Activated CD4-positive, alpha-beta T cell treated with anti-CD3 and anti-CD28 coated beads, Interleukin-2, amount 50 U/mL, for 16 hours (primary cell): ENCODE measurements around the gene CACNA2D3.

Experiments used
- DNase-seq: peaks from one replicate; pipeline ENCODE4 v3.0.0-alpha.2; 2020

CACNA2D3 gene

DNA sequence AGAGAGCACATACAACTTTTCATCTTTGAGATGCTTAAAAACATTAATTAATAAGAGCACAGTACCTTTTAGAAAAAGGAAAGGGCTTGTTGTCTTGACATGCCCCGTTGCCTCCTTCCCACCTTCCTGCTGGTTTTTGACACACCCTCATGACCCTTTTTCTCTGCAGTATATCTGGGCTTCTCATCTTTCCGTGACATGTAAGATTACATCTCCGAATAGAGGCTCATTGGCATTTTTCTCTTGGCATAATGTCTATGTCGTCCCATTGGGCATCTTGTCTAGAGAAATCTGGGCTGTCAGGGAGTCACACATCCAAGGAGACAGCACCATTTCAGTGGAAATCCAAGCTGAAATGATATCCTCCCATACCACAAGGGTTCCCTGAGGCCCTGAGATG lies 741.4 kb downstream of the CACNA2D3 start:
- DNase-seq, result no peak

DNA sequence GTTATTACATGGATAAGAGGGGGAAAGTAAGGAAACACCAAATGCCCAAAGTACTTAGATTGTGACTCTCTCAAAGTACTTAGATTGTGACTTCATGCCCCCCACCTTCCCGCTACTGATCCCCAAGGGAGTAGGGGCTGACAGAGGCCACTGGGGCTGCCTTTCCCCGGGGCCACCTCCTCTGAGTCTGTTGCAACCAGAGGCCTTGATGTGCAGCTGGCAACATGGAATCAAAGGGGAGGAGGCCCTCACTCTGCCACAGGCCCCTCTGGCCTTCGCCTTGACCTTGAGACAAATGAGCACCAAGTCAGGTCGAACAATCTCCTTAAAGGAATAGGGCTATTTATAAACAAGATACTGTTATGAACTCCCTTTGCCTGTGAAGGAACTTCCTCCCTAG lies 743.0 kb downstream of the CACNA2D3 start:
- no peak for DNase-seq

DNA sequence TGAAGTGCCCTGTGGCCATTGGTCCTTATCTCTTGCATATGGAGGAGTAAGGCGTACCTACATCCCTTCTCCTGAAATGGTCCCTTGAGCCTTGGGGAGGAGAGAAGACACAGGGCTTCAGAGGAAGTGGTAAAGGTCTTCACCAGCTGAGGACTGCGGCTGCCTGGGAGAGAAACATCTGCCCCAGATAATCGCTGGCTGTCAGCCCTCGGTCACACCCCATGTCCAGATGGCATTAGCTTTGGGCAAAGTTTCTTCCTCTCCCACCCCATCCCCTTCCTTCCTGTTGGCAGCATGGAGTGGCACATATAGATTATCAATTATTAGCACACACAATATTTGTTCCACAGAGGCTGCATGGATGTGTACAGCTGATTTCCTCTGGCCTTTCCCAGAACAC lies 743.9 kb downstream of the CACNA2D3 start:
- no peak for DNase-seq

DNA sequence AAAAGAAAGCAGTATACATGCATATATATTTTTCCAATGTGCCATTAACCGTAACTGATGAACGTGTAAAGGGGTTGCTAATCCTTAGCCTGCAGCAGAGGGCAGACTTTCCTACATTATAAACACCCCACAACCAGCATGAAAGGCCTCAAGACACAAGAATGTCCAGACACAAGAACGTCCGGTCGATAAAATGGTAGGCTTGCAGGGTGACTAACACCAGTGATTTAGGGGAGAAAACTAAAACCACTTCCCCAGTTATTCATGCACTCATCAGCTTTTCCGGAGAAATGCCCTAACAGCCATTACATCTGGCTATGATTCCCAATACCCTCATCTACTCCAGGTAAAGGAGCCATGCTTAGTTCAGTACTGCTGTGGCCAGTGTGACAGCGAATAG lies 748.1 kb downstream of the CACNA2D3 start:
- no peak for DNase-seq

DNA sequence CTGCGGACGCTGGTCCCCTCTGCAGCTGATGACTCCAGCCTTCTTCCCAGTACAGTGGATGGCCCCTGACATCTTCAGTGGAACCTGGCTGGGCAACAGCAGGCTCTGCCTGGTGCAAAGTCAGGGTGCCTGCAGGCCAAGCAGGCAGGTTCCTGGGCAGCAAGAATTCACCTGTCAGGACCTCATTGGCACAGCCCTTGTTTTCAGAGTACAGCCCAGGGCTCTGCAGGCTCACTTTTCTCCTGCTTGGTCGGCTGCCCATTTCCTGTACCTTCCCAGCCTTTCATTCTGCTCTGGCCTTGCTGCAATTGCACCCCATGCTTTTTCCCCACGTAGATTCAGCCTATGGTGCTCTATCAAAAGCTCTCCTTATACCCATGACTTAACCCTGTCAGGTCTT lies 749.5 kb downstream of the CACNA2D3 start:
- no peak for DNase-seq

DNA sequence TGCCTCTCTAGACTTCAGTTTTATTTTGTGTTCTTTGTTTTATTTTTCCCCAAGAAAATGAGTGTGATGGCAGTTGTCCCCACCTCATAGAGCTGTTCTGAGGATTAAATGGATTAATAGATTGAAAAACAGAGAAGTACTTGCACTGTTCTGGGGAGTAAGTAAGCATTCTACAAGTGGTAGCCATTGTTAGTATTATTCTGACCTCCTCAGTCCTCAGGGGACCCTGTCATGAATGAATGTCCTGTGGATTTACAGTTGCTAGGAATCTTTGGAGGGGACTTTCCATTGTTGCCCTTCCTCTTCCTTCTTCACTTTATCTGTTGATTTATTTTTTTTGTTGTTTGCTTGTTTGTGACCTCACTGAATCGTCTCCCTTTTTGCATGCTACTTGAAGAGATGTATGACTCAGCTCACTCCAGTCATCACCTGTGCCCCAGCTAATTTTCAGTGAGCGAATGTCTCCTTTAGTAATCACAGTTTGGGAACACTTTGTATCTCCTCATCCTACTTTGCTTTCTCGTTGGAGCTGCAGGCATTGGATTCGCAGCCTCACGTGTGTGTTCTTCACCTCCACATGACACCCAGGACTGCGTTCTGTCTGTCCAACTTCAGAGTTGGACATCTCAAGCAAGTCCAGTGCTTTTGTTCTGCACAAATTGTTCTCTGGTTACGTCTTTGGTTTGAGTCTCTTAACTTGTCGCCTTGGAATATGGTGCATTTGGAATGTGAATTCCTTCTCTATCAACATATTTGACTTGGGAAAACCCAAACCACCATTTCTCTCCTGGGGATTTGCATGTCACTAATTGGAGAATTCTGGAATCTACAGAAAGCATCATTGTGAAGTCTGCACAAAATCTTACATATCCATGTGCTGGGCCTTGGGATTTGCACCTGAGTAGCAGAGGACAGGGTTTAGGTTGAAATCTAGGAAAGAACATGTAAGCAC lies 751.0 kb downstream of the CACNA2D3 start:
- no peak for DNase-seq

DNA sequence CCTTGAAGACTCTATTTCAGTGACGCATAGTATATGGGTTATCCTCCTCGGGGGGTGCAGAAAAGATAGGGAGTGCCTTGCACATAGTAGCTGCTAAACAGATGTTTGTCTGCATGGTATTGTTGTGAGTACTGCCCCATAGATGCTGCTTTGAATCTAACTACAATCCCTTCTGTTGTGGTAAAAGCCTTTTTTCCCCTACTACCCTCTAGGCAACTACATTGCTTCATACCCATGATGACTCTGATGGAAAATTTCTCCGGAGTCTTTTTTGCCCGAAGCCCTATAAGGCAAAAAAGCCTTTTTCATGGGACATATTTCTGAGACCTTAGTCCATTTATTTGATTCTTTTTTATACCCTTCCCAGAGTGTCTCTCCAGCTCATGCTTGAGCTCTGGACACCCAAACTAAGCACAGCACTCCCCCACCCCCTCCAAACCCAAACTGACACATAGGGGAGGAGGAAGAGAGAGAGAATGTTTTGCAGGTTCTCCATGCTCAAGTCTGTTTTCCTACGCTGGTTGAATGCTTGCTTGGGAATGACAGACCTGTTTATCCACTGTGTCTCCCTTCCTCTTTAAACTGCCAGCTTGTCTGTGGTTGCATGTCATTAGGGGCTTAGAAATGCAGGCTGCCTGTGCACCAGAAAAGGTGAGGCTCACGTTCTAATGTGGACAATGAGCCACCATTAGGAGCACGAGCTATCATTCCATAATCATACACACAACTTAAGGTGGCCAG lies 752.6 kb downstream of the CACNA2D3 start:
- no peak for DNase-seq

DNA sequence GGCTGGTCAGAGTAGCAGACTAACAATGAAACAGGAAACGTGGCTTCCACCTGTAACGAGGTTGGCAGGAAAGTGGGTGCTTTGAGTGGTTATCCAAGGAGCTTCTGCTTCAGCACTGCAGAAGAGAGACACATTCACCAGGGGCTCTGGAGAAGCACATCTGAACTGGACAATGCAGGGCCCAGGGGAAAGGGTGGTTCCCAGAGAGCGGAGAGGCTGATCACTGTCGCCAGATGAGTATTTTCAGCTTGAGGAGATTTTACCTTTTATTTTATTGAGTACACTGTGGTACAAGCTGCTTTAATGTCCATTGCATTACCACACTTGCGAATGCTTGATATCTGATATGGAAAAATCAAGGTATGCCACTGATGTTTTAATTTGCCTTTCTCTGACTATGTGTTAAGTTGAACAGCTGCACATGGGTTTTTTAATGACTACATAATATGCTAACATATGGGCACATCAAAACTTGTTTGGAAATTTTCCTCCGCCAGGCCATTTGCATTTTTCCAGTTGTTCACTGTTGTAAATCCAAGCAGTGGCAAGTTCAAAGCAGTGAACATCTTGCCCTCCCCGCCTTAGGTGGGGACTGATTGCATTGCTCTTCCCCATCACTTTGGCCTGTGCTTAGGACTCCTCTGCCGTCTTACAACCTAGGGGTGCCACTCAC lies 753.4 kb downstream of the CACNA2D3 start:
- DNase-seq, result no peak

DNA sequence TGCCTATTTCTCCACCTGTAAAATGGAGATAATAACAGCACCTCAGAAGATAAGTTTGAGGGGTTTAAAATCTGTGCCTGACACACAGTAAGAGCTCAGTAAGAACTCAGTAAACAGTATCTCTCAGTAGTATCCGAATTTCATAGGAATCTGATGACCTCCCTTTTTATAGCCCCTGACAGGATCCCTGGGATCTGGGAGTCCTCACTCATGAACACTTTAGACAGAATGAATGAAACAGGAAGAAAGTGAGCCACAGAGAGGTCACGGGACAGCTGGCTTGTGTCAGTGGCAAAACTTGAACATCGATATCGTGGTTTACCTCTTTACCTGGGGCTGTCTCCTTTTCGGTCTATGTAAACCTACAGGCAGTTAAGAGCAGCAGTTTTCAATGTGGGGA lies 754.3 kb downstream of the CACNA2D3 start:
- no peak for DNase-seq

DNA sequence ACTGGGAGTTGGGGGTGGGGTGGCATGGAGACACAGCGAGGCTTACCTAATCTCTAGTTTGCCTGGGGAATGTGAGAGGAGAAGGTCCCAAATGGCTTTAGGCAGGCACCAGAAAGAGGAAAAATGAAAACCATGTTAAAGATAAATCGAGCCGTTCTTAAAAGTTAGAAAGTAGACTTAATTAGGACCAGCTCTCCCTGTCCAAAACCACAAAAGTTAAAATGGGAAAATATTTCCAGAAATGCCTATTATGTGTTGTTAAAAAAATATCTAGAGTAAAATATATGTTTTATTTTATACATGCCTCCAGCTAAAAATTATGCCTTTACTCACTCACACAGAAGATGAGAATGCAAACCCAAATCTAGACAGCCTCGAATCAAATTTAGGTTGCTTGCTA lies 755.4 kb downstream of the CACNA2D3 start:
- no peak for DNase-seq

DNA sequence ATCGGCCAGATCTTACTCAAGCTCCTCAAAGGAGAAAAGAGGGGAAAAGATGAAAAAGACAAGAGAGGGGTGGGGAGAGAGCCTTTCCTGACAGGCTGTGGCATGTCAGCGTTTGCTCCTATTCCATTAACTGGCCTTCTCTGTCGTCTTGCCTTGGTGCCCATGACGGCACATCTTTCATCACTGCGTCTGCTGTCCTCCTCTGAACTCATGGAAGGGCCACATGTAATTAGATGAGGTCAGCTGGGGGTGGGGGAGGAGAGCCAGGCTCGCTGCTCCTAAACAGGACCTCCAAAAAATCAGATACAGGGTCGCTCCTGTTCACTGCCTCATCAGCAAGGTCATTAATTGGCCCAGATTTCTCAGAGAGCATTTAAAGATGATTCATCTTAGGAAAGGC lies 755.8 kb downstream of the CACNA2D3 start:
- no peak for DNase-seq

DNA sequence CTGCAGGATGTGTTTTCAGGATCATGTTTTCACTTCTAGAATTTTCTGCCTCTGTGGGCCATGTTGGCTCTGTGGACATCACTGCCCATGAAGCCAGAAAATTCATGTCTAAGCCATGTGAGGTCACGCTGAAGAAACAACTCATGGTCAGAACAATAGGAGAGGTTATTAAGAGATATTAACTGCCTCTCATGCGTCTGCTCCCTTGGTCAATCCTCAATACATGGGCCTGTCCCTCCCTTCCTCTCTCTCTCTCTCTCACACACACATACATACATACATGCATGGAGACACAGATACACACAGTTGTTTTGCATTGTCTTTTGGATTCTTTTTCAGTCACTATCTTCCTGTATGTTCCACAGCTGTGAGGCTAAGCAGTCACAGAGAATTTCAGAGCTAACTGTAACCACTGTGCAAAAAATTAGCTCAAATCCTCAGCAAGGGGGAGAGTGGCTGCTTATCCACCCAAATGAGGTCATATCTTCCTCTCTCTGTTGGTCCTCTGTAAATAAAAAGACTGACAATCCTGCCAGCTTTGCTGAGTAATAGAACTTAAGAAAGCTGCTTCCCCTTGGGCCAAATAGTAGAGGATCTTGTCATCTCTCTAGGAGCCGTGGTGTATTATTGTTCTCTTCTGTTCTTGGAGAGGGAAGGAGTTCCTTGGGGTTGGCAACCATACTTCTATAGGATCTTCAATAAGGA lies 759.9 kb downstream of the CACNA2D3 start:
- DNase-seq, result no peak

DNA sequence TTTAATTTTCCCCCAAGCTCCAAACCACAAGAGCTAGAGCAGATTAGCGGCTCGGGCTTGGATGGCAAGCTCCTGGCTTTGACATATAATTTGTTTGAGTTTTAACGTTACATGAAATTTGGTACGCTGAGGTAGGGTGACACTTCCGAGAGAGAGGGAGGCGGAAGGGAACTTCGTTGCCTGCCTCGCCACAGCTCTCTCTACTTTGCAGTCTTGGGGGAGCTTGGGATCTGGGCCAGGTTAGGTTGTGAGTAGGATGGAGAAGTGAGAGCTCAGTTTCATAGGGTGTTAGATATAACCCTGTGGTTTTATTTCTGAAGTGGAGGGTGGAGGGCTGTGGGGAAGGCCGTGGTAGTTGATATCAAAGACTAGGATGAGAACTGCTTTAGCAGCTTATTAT lies 765.8 kb downstream of the CACNA2D3 start:
- DNase-seq, result no peak

DNA sequence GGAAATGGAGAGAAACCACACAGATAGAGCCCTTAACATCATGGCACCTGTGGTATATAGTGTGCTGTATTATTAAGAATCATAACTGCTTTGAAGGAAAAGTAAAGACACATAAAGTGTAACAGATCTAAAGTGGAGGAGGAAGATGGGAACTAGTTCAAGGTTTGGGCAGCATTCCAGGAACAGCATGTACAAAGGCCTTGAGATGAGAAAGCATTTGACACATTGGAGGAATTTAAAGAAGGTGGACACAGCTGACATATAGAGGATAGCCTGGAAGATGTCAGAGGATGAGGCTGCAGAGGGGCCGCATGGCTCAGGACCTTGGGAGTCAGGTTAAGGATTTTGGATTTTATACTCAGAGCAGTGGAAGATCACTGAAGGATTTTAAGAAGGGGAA lies 766.5 kb downstream of the CACNA2D3 start:
- no peak for DNase-seq

DNA sequence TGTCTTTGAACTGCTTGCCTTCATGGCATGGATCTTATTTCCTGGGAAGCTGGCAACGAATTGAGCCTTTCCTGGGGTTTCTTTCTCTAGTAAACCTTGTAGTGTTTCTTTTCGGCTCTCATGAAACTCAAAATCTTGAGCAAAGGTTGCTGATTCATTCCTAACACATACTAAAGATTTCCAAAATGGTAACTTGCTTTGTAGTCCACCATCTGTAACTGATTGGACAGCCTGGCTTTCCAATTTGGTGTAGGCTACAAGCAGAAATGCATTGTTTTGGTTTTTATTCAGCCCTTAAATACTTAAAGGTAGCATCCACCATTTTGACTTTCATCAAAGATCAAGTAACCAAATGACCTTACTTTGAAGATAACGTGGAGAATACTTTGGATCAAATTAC lies 767.4 kb downstream of the CACNA2D3 start:
- DNase-seq, result no peak

DNA sequence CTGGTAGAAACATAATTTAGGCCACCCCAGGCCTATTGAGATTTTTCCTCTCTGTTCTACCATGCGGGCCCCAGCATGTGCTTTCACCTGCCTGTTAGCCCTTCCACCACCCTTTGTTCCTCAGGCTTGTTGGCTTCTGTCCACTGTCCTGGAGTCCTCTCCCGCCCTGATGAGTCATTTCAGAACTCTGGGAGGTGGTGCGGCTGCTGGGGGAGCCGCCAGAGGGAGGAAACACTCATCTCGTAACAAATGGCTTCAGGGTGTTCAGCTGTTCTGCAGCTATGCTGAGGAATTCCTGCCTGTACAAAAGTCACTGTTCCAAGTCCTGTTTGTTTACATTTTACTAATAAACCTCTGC lies 769.2 kb downstream of the CACNA2D3 start:
- DNase-seq, result no peak

DNA sequence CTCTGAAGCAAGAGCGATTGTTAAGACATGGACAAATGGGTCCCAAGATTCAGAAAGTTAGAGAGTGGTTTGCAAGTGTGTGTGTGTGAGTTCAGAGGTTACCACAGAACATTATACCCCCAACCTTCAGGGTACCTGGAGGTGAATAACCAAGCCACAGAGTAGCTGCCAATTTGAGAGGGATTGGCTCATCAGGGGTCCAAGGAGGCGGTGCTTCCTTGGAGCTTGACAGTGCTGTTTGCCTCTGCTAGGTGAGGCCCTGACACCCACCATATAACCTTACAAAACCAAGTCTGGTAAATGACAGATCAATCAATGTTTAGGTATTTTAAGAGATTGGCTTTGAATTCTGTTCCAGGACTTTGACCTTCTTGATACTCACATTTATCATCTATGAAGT lies 769.8 kb downstream of the CACNA2D3 start:
- no peak for DNase-seq

DNA sequence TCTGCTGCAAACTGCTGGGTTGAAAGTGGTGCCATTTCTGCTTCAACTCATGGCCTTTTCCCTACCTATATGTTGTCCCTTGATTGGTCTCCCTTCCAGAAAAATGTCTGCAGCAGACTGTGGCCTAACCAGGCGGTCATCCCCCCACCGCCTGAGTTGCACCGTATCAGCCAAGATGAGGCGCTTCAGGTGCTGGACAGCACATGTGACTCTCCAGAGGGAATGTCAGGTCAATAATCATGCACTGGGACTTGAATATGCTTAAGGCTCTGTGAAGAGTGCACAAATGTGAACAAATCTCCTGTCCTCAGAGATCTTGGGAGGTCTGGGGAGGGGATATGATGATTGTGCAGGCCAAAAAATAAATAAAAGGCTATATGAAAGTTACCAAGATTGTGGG lies 773.3 kb downstream of the CACNA2D3 start:
- no peak for DNase-seq

DNA sequence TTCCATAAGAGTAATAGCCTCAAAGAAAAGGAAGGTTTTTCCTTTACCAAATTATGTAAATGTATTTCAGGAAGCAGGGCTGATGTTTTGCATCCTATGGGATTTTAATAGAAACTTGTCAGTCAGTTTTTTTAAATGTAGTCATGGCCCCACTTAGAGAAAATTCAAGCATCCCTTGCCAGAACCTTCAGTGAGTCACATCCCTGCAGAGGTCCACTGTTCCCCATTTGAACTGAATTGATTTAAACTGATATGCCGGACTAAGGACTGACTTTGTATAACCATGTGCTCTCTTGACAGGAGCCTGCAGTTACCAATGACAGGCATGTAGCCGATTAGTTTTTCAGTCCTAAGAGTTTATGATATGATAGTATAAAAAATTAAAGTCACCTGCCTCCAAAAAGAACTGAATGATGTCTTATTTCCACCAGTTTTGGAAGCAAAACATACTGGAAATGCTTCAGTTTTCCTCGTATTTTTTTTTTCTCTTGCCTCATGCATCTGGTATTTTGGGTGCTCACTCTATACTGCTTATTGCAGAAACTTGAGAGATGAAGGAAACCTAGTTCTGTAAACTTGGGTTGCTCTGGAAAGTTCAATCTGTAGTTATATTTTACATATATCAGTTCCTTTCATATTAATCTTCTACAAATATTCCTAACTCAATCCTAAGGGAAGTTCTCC lies 774.8 kb downstream of the CACNA2D3 start:
- DNase-seq, result no peak

DNA sequence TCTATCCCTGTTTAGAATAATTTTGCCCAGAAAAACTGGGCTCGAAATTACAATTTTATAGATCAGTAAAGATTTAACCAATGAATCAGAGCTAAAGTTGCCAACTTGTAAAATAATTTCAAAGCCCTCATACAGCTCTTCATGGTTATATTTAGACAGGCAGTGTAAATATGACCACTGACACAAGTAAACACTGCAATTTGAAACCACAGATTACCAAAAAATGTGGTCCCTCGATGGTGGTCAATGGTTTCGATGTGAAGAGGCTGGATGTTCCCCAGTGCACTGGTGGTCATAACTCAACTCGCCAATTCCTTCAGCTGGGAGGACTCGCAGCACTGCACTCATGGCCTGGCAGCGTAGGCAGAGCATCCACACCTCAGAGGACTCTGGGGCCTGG lies 776.9 kb downstream of the CACNA2D3 start:
- no peak for DNase-seq

DNA sequence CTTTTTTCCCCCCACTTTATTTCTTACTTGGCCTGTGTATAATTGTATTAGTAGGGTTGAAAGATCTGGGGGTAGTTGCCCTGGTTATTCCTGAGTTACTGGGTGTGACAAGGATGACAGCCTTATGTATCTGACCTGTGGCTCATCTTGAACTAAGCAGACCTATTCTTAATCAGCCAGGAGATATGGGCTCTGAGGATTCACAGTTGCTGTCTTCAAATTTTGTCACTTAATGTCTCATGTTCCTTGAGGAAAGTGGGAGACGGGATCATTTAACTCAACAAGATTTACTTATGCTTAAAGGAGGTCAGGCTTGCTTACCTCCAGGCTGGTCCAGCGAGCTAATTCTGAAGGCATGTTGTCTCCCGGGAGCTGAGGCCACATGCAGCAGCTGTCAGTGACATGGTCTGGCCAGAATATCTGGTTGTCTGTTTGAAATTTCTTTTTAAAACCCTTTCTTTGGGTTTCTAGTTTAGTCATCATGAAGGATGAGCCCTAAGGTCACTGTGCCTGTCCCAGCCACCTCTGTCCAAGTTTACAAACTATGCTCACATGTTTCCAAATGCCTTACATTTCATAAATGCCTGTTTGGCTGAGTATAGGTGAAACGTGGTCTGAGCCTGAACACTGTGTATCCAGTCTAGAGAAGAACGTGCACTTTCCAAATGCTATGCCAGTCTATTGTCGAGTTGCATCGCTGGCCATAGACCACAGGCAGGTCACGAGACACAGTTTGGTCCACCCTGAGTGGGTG lies 778.7 kb downstream of the CACNA2D3 start:
- no peak for DNase-seq
